Loucy (cell line): ENCODE data around the gene THAP4.

Source experiments
- EZH2phosphoT487 ChIP-seq: fragments of 200-600 bp; IDR thresholded peaks from 2 replicates; pipeline ENCODE4 v1.6.1; 2018; ENCODE audit warnings: antibody characterized with exemption, mild to moderate bottlenecking, moderate library complexity, borderline replicate concordance
- TF ChIP-seq, protein P1 (sequence below): fragments of 200-600 bp; sonication (generic); conservative IDR thresholded peaks from 2 replicates; pipeline ENCODE4 v1.5.1; 2014; ENCODE audit warnings: mild to moderate bottlenecking, antibody characterized with exemption, low read length

DNA sequence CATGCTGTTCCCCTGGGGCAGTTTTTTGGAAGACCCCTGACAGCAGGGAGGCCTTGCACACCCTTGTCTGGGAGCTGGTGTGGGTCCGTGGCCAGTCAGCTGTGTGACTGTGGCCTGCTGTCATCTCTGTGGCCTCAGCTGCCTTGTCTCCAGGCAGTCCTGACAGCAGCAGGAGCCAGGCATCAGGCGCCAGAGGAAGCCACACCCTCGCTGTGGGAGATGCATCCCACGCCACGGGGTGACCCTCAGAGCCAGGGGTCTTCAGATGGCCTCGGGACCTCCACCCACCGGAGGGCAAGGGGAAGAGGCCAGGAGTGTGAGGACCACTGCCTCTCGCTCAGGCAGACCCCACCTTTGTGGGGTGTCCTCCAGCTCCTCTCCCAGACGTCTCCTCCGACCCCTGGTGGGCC lies 73.4 kb downstream of the THAP4 start:
- TF ChIP-seq, protein P1, sequence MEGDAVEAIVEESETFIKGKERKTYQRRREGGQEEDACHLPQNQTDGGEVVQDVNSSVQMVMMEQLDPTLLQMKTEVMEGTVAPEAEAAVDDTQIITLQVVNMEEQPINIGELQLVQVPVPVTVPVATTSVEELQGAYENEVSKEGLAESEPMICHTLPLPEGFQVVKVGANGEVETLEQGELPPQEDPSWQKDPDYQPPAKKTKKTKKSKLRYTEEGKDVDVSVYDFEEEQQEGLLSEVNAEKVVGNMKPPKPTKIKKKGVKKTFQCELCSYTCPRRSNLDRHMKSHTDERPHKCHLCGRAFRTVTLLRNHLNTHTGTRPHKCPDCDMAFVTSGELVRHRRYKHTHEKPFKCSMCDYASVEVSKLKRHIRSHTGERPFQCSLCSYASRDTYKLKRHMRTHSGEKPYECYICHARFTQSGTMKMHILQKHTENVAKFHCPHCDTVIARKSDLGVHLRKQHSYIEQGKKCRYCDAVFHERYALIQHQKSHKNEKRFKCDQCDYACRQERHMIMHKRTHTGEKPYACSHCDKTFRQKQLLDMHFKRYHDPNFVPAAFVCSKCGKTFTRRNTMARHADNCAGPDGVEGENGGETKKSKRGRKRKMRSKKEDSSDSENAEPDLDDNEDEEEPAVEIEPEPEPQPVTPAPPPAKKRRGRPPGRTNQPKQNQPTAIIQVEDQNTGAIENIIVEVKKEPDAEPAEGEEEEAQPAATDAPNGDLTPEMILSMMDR = no peak
- TF ChIP-seq EZH2phosphoT487 = no peak
